ENCODE data around the gene MARS1.

DNA sequence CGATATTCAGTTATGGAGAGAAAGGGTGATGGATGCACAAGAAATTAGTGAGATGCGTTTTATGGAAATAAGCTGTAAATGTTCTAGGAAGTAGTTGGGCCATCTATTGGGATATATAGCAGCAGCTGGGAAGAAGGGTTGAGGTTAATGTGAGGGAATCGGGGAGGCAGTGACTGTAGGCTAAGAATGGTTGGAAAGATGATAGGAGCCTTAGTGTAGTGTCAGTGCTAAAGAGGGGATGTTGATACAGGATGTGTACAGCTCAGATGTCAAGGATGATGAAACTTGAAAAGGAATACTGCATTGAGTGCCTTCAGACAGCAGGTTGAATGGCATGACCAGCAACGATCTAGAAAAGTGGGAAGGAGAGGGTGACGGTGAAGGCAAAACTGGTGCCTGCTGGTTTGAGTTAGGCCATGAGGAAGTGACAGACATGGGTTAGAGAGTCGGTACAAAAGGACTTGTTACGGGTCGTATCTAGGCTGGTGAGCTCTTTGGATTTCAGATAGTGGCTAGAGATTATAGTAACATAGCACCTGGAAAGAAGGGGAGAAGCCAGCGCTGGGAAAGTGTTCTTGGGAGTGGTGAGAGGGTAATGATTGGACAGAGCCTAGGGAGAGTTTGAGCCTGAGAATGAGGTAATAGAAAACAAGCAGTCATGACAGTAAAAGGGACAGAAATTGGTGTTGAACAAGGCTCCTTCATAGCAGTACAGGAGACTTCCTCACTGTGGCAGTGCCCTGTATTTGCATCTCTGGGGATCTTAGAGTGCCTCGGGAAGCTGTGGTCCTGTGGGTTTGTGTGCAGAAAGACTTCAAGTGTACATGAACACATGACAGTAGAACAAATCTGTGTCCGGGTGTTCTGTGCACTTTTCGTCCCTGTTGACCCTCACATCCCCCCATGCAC lies 9.6 kb downstream of the MARS1 start:
- no peak for TF ChIP-seq CTCF (conservative IDR thresholded peaks at IDR 0.05; ENCODE audit: low read depth, low read length)
- TF ChIP-seq EZH2 (IDR thresholded peaks at IDR 0.05; ENCODE audit: low read length, unreplicated experiment), result no peak
